ENCODE data around the gene ALCAM.

ALCAM gene

GRCh38 chr3:105413343-105413887 lies 46.7 kb downstream of the ALCAM start:
- in situ Hi-C loops (cut with MboI; ENCODE audit: low sequenced_read_pairs): no loop called here
- Histone ChIP-seq H3K4me1 (no peaks in the 10 kb centered on the region), H3K36me3 (replicated peaks) (no peaks in the 10 kb centered on the region), H3K27me3 (ENCODE audit: low read depth) (no peaks in the 10 kb centered on the region), H3K4me3 (no peak overlapping the region), H3K9me3 (no peaks in the 10 kb centered on the region)
- no peak for DNase-seq (ENCODE audit: low spot score in 2 of 2)

- no peak for DNase-seq (ENCODE audit: low spot score in 2 of 2)
- Histone ChIP-seq H3K9me3 (no peaks in the 10 kb centered on the region), H3K36me3 (replicated peaks) (no peaks in the 10 kb centered on the region), H3K27me3 (ENCODE audit: low read depth) (no peaks in the 10 kb centered on the region), H3K4me1 (no peaks in the 10 kb centered on the region), H3K4me3 (no peak overlapping the region)
- in situ Hi-C loops (cut with MboI; ENCODE audit: low sequenced_read_pairs): no loop called here
These were observed 48.1 kb downstream of the ALCAM start for GRCh38 chr3:105414841-105415240.

GRCh38 chr3:105415951-105416350 lies 49.2 kb downstream of the ALCAM start:
- no peak for DNase-seq (ENCODE audit: low spot score in 2 of 2)
- Histone ChIP-seq H3K4me1 (no peaks in the 10 kb centered on the region), H3K9me3 (no peaks in the 10 kb centered on the region), H3K27me3 (ENCODE audit: low read depth) (no peaks in the 10 kb centered on the region), H3K36me3 (replicated peaks) (no peaks in the 10 kb centered on the region), H3K4me3 (no peak overlapping the region)
- in situ Hi-C loops (cut with MboI; ENCODE audit: low sequenced_read_pairs): no loop called here

- Histone ChIP-seq H3K9me3 (no peaks in the 10 kb centered on the region), H3K4me3 (no peak overlapping the region), H3K36me3 (replicated peaks) (no peaks in the 10 kb centered on the region), H3K27me3 (ENCODE audit: low read depth) (no peaks in the 10 kb centered on the region), H3K4me1 (no peaks in the 10 kb centered on the region)
- DNase-seq (ENCODE audit: low spot score in 2 of 2): no peak
- in situ Hi-C loops (cut with MboI; ENCODE audit: low sequenced_read_pairs): no loop called here
These were observed 51.0 kb downstream of the ALCAM start for GRCh38 chr3:105417525-105418289.

- H3K27me3 ChIP-seq (ENCODE audit: low read depth): no peaks in the 10 kb centered on the region
- H3K4me1 ChIP-seq: no peaks in the 10 kb centered on the region
- DNase-seq (ENCODE audit: low spot score in 2 of 2): no peak
- H3K9me3 ChIP-seq: no peaks in the 10 kb centered on the region
- H3K36me3 ChIP-seq (replicated peaks): no peaks in the 10 kb centered on the region
- in situ Hi-C loops (cut with MboI; ENCODE audit: low sequenced_read_pairs): no loop called here
- H3K4me3 ChIP-seq: no peak overlapping the region
These were observed 55.9 kb downstream of the ALCAM start for GRCh38 chr3:105422645-105423044.

GRCh38 chr3:105423397-105423796 lies 56.7 kb downstream of the ALCAM start:
- no peak for DNase-seq (ENCODE audit: low spot score in 2 of 2)
- in situ Hi-C loops (cut with MboI; ENCODE audit: low sequenced_read_pairs): no loop called here
- H3K9me3 ChIP-seq: no peaks in the 10 kb centered on the region
- H3K4me3 ChIP-seq: no peak overlapping the region
- H3K36me3 ChIP-seq (replicated peaks): no peaks in the 10 kb centered on the region
- no peaks in the 10 kb centered on the region for H3K4me1 ChIP-seq
- H3K27me3 ChIP-seq (ENCODE audit: low read depth): no peaks in the 10 kb centered on the region

- H3K4me3 ChIP-seq: no peak overlapping the region
- no peaks in the 10 kb centered on the region for H3K36me3 ChIP-seq (replicated peaks)
- no peaks in the 10 kb centered on the region for H3K27me3 ChIP-seq (ENCODE audit: low read depth)
- H3K4me1 ChIP-seq: no peaks in the 10 kb centered on the region
- in situ Hi-C loops (cut with MboI; ENCODE audit: low sequenced_read_pairs): no loop called here
- H3K9me3 ChIP-seq: no peaks in the 10 kb centered on the region
- no peak for DNase-seq (ENCODE audit: low spot score in 2 of 2)
These were observed 57.9 kb downstream of the ALCAM start for GRCh38 chr3:105424412-105425152.

GRCh38 chr3:105425153-105425502 lies 58.4 kb downstream of the ALCAM start:
- H3K4me1 ChIP-seq: no peaks in the 10 kb centered on the region
- DNase-seq (ENCODE audit: low spot score in 2 of 2): no peak
- H3K4me3 ChIP-seq: no peak overlapping the region
- no peaks in the 10 kb centered on the region for H3K27me3 ChIP-seq (ENCODE audit: low read depth)
- H3K36me3 ChIP-seq (replicated peaks): no peaks in the 10 kb centered on the region
- no peaks in the 10 kb centered on the region for H3K9me3 ChIP-seq
- in situ Hi-C loops (cut with MboI; ENCODE audit: low sequenced_read_pairs): no loop called here

- Histone ChIP-seq H3K36me3 (replicated peaks) (no peaks in the 10 kb centered on the region), H3K4me1 (no peaks in the 10 kb centered on the region), H3K9me3 (no peaks in the 10 kb centered on the region), H3K4me3 (no peak overlapping the region), H3K27me3 (ENCODE audit: low read depth) (no peaks in the 10 kb centered on the region)
- in situ Hi-C loops (cut with MboI; ENCODE audit: low sequenced_read_pairs): no loop called here
- DNase-seq (ENCODE audit: low spot score in 2 of 2): no peak
These were observed 60.6 kb downstream of the ALCAM start for GRCh38 chr3:105427332-105427731.

GRCh38 chr3:105429034-105429762 lies 62.5 kb downstream of the ALCAM start:
- DNase-seq (ENCODE audit: low spot score in 2 of 2): no peak
- H3K4me1 ChIP-seq: no peaks in the 10 kb centered on the region
- in situ Hi-C loops (cut with MboI; ENCODE audit: low sequenced_read_pairs): no loop called here

GRCh38 chr3:105430455-105430854 lies 63.7 kb downstream of the ALCAM start:
- in situ Hi-C loops (cut with MboI; ENCODE audit: low sequenced_read_pairs): no loop called here
- H3K27me3 ChIP-seq (ENCODE audit: low read depth): no peaks in the 10 kb centered on the region
- no peak for DNase-seq (ENCODE audit: low spot score in 2 of 2)

More at GRCh38 chr3:105429034-105429762, 62.5 kb downstream of the ALCAM start:
- H3K36me3 ChIP-seq (replicated peaks): no peaks in the 10 kb centered on the region
- no peak overlapping the region for H3K4me3 ChIP-seq
- no peaks in the 10 kb centered on the region for H3K9me3 ChIP-seq
- no peaks in the 10 kb centered on the region for H3K27me3 ChIP-seq (ENCODE audit: low read depth)

GRCh38 chr3:105431200-105431599 lies 64.5 kb downstream of the ALCAM start:
- H3K4me1 ChIP-seq: no peaks in the 10 kb centered on the region
- no peaks in the 10 kb centered on the region for H3K27me3 ChIP-seq (ENCODE audit: low read depth)
- in situ Hi-C loops (cut with MboI; ENCODE audit: low sequenced_read_pairs): no loop called here
- no peak overlapping the region for H3K4me3 ChIP-seq
- H3K36me3 ChIP-seq (replicated peaks): no peaks in the 10 kb centered on the region
- DNase-seq (ENCODE audit: low spot score in 2 of 2): no peak
- H3K9me3 ChIP-seq: no peaks in the 10 kb centered on the region

More at GRCh38 chr3:105430455-105430854, 63.7 kb downstream of the ALCAM start:
- Histone ChIP-seq H3K9me3 (no peaks in the 10 kb centered on the region), H3K4me3 (no peak overlapping the region), H3K4me1 (no peaks in the 10 kb centered on the region), H3K36me3 (replicated peaks) (no peaks in the 10 kb centered on the region)

GRCh38 chr3:105435277-105435676 lies 68.6 kb downstream of the ALCAM start:
- Histone ChIP-seq H3K4me1 (no peaks in the 10 kb centered on the region), H3K27me3 (ENCODE audit: low read depth) (no peaks in the 10 kb centered on the region), H3K4me3 (no peak overlapping the region), H3K9me3 (no peaks in the 10 kb centered on the region), H3K36me3 (replicated peaks) (no peaks in the 10 kb centered on the region)
- in situ Hi-C loops (cut with MboI; ENCODE audit: low sequenced_read_pairs): no loop called here
- no peak for DNase-seq (ENCODE audit: low spot score in 2 of 2)

GRCh38 chr3:105436687-105437086 lies 70.0 kb downstream of the ALCAM start:
- no peaks in the 10 kb centered on the region for H3K27me3 ChIP-seq (ENCODE audit: low read depth)
- no peaks in the 10 kb centered on the region for H3K9me3 ChIP-seq
- no peaks in the 10 kb centered on the region for H3K4me1 ChIP-seq
- H3K36me3 ChIP-seq (replicated peaks): no peaks in the 10 kb centered on the region
- no peak for DNase-seq (ENCODE audit: low spot score in 2 of 2)
- no peak overlapping the region for H3K4me3 ChIP-seq
- in situ Hi-C loops (cut with MboI; ENCODE audit: low sequenced_read_pairs): no loop called here

All from HAP-1 (cell line).